ENCODE data around the gene ADCYAP1R1.
"Not testable (repeated sequence)": the region's sequence is repeated elsewhere in the genome, so short reads cannot be mapped to it uniquely, and the experiment has no call there.

The ADCYAP1R1 gene

DNA sequence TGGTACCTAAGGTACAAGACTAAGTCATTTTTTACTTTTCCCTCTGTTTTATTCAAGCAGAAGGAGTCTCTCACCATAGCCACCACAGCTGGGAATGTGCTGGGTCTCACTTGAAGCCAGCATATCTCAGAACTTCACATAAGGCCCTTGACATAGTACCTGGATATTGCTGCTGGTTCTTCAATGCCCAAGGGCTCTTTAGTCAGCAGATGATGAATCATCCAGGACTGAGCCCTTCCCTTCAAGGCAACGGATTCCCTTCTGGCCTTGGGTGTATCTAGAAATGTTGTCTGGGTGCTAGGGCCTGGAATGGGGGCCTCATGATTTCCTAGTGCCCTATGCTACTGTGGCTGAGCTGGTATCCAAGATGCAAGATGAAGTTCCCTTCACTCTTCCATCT lies 93.9 kb downstream of the ADCYAP1R1 start:
- DNase-seq, result no peak

DNA sequence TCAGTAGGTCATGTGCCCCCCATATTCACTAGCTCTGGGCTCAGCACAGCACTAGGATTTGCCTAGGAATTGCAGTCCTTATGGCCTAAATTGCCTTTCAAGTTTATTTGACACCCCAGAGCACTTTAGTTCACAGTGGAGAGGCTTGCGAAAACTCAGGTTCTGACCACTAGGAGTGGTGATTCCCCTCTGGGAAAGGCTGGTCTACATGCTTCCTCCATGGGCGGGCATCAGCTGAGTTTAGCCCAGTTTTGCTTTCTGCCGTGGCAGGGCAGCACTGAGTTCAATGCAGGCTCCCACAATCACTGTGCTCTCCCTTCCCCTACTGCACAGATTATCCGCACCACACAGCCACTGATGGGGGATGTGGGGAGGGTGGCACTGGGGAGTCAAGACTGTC lies 94.4 kb downstream of the ADCYAP1R1 start:
- DNase-seq, result no peak

DNA sequence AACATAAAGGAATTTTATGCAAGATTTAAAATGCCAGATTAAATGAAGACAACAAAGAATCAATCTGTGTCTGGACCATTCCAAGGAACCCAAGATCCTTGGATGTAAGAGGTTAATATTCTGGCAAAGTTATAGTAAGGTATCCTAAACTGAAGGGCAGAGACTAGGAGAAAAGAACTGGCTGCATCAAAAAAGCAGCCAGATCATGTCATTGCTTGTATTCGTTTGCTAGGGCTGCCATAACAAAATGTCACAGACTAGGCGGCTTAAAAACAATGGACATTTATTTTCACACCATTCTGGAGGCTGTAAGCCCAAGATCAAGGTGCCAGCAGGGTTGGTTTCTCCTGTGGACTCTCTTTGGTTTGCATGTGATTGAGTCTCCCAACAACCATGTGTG lies 99.7 kb downstream of the ADCYAP1R1 start:
- no peak for DNase-seq

DNA sequence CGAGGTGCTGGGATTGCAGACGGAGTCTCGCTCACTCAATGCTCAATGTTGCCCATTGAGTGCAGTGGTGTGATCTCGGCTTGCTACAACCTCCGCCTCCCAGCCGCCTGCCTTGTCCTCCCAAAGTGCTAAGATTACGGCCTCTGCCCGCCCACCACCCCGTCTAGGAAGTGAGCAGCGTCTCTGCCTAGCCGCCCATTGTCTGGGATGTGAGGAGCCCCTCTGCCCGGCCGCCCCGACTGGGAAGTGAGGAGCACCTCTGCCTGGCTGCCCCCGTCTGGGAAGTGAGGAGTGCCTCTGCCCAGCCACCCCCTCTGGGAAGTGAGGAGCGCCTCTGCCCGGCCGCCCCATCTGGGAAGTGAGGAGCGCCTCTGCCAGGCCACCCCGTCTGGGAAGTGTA lies 101.2 kb downstream of the ADCYAP1R1 start:
- not testable (repeated sequence) for DNase-seq

DNA sequence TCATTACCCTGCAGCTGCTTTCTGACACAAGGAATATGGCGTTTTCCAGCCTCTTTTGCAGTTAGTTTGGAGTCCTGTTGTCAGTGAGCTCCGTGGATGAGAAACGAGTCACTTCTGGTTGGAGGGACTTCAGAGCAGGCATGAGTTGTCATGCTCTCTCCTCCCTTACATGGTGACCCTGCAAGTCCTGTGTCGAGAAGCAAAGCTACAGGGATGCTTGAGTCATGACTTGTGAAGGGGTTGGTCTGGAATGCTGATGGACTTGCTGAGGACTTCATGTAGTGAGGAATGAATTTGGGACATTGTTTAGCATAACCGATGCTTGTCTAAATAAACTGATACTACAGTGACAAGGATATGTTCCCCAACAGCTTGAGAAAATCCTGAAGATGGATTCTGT lies 108.8 kb downstream of the ADCYAP1R1 start:
- DNase-seq, result no peak

All from NCI-H187 treated with DMSO at 0.1 percent for 48 hours (cell line).